Heart left ventricle (tissue), 13 donors: ENCODE results near the gene PLA2G4B.

Experiments
- POLR2A ChIP-seq, 2 donors: fragments of 450-650 bp; IDR thresholded peaks; one replicate each; pipeline ENCODE4 v1.6.1; 2017; ENCODE audit warnings: antibody characterized with exemption in 2 of 2, mild to moderate bottlenecking in 2 of 2, moderate library complexity in 2 of 2
- TF ChIP-seq, protein P1 (sequence below), 12 donors: fragments of 200-600 bp; sonication (generic) in 4 of 12; IDR thresholded peaks; one replicate each; pipeline versions ENCODE4 v1.5.0 to v1.8.0; 2018 to 2022; ENCODE audit warnings: antibody characterized with exemption in 12 of 12, mild to moderate bottlenecking in 5 of 12
- donor health status: ischemic (EF 13 %, LVEDD 7.1; RV severe dilation, severe dysfunction).
- donor health status: DM: no; HTN: yes; CAD: no.
- donor health status: DM: no; HTN: no; CAD: no.
- donor health status: ischemic (EF 25% LVEDD 6.9; RV normal size, moderate dysfunction).
- donor health status: ischemic (EF 25% LVEDD 5.7; RV mildly dilated, moderate dysfunction).
- donor health status: ischemic (EF 35%, LVEDD 5.7; RV mildly dilated, moderate dysfunction).
- donor health status: nonischemic (EF 11% LVEDD 7.7; RV severe dilation, severe dysfunction).
- donor health status: DM: yes; HTN: yes; CAD: no.
- donor health status: PGD.
- donor health status: ischemic (EF 29% LVEDD 5.4; RV normal size, mild dysfunction).
- donor health status: nonischemic (EF 23%, LVEDD 6.1; RV moderate dilation, normal function).

DNA sequence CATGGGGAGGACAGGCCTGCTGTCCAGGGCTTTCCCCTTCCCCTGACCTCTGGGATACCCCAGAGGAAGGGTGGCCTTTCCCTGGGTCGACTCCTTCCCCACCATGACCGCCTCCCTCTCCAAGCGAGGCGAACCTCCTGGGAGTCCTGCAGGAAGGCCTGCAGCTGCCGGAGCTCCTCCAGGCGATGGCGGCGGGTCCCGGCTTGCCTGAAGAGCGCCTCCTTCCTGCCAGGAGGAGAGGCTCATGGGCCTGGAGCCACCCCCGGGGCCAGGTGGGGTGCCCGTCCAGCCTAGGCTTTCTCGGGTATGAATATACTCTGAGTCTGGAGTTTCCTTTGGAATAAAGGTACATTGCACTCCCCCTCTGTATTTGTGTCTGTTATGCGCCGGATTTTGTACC lies 20.1 kb downstream of the PLA2G4B start:
- TF ChIP-seq POLR2A (IDR thresholded peaks at IDR 0.05) = no peak
- TF ChIP-seq, protein P1, sequence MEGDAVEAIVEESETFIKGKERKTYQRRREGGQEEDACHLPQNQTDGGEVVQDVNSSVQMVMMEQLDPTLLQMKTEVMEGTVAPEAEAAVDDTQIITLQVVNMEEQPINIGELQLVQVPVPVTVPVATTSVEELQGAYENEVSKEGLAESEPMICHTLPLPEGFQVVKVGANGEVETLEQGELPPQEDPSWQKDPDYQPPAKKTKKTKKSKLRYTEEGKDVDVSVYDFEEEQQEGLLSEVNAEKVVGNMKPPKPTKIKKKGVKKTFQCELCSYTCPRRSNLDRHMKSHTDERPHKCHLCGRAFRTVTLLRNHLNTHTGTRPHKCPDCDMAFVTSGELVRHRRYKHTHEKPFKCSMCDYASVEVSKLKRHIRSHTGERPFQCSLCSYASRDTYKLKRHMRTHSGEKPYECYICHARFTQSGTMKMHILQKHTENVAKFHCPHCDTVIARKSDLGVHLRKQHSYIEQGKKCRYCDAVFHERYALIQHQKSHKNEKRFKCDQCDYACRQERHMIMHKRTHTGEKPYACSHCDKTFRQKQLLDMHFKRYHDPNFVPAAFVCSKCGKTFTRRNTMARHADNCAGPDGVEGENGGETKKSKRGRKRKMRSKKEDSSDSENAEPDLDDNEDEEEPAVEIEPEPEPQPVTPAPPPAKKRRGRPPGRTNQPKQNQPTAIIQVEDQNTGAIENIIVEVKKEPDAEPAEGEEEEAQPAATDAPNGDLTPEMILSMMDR (IDR thresholded peaks at IDR 0.05) = no peak
